BLaER1 treated with 17β-estradiol and CSF1 and Interleukin-3, amounts not matched to agents 10 nM and 100 nM (cell line): ENCODE data around the gene FAM151B.

Source experiments
- H3K27ac ChIP-seq, 11 experiments: shearing (Covaris generic); formaldehyde crosslinking; 2 replicates each; pipeline ENCODE4 v1.8.1; 2022
- H3K27me3 ChIP-seq, 11 experiments: shearing (Covaris generic); formaldehyde crosslinking; 2 replicates each; pipeline ENCODE4 v1.8.1; 2022
- H3K36me3 ChIP-seq, 11 experiments: shearing (Covaris generic); formaldehyde crosslinking; 2 replicates each; pipeline ENCODE4 v1.8.1; 2022
- H3K4me1 ChIP-seq, 10 experiments: shearing (Covaris generic); formaldehyde crosslinking; 2 replicates each; pipeline ENCODE4 v1.8.1; 2022
- H3K4me2 ChIP-seq, 11 experiments: shearing (Covaris generic); formaldehyde crosslinking; 2 replicates each; pipeline ENCODE4 v1.8.1; 2022
- H3K4me3 ChIP-seq, 10 experiments: shearing (Covaris generic); formaldehyde crosslinking; 2 replicates each; pipeline ENCODE4 v1.8.1; 2022
- H3K9ac ChIP-seq, 11 experiments: shearing (Covaris generic); formaldehyde crosslinking; 2 replicates each; pipeline ENCODE4 v1.8.1; 2022
- H3K9me3 ChIP-seq, 11 experiments: shearing (Covaris generic); formaldehyde crosslinking; replicated peaks in 1 of 11; 2 replicates each; pipeline ENCODE4 v1.8.1; 2022
- H4K20me1 ChIP-seq, 11 experiments: shearing (Covaris generic); formaldehyde crosslinking; 2 replicates each; pipeline ENCODE4 v1.8.1; 2022
- Cebpa-rat ChIP-seq, 11 experiments: shearing (Covaris generic); IDR thresholded peaks; 2 replicates each; pipeline ENCODE4 v1.8.1; 2022

The FAM151B gene

DNA sequence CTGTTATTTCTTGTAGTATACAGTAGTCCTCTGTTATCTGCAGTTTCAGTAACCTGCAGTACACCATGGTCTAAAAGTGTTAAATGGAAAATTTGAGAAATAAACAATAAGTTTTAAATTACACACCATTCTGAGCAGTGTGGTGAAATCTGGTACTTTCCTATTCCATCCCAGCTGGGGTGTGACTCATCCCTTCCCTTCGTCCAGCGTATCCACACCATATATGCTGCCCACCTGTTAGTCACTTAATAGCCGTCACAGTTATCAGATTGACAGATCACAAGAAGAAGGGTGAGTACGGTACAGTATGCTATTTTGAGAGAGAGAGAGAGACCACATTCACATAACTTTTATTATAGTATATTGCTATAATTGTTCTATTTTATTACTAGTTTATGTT lies 28.9 kb downstream of the FAM151B start:
- no peak overlapping the region for H3K4me3 ChIP-seq

DNA sequence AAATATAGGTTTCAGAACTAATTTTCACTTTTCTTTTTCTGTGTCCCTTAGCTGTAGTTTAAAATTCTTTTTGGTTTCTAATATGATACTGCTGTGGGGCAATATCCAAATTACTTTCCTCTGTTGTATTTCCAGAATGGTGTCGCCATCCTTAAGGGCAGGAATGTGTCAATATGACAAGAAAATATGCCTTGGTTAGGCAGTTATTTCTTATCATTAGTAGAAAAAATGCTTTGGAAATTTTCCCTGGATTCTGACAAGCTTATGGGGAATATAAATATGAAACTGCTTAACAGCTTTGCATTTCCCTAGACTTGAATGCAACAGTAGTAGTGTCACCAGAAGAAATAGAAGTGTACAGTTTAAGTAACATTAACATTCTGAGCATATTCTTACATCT lies 52.8 kb downstream of the FAM151B start:
- Histone ChIP-seq H3K4me1 (no peaks in the 10 kb centered on the region), H3K27ac (no peak overlapping the region), H3K27me3 (no peaks in the 10 kb centered on the region), H3K9ac (no peak overlapping the region), H3K9me3 (peaks cover 0 to 8% (median 0%) of the 10 kb centered on the region in 11 experiments; a peak in 5 of 22 replicates), H3K4me2 (no peak overlapping the region), H3K36me3 (no peaks in the 10 kb centered on the region), H4K20me1 (no peaks in the 10 kb centered on the region; a peak in 1 of 22 replicates), H3K4me3 (no peak overlapping the region)
- no peak for TF ChIP-seq Cebpa-rat (IDR thresholded peaks at IDR 0.05)

More for the DNA sequence above, 28.9 kb downstream of the FAM151B start:
- no peak overlapping the region for H3K9ac ChIP-seq
- H4K20me1 ChIP-seq: no peaks in the 10 kb centered on the region
- H3K4me2 ChIP-seq: no peak overlapping the region
- peaks cover 0 to 25% (median 0%) of the 10 kb centered on the region in 11 experiments; a peak in 3 of 22 replicates for H3K36me3 ChIP-seq
- TF ChIP-seq Cebpa-rat (IDR thresholded peaks at IDR 0.05): no peak
- H3K9me3 ChIP-seq: no peaks in the 10 kb centered on the region
- H3K27ac ChIP-seq: no peak overlapping the region
- no peaks in the 10 kb centered on the region for H3K4me1 ChIP-seq
- H3K27me3 ChIP-seq: no peaks in the 10 kb centered on the region

GRCh38 chr5:80541392-80541791 lies 53.5 kb downstream of the FAM151B start:
- Histone ChIP-seq H3K27me3 (no peaks in the 10 kb centered on the region), H3K27ac (no peak overlapping the region), H3K9me3 (peaks cover 0 to 8% (median 0%) of the 10 kb centered on the region in 11 experiments; a peak in 5 of 22 replicates), H3K36me3 (no peaks in the 10 kb centered on the region), H3K4me3 (no peak overlapping the region), H4K20me1 (no peaks in the 10 kb centered on the region; a peak in 1 of 22 replicates), H3K9ac (no peak overlapping the region), H3K4me1 (no peaks in the 10 kb centered on the region), H3K4me2 (no peak overlapping the region)
- no peak for TF ChIP-seq Cebpa-rat (IDR thresholded peaks at IDR 0.05)

GRCh38 chr5:80554646-80555045 lies 66.7 kb downstream of the FAM151B start:
- H3K9me3 ChIP-seq: peaks cover 0 to 17% (median 8%) of the 10 kb centered on the region in 11 experiments; a peak in 8 of 22 replicates
- no peak overlapping the region for H3K4me3 ChIP-seq
- no peak for TF ChIP-seq Cebpa-rat (IDR thresholded peaks at IDR 0.05)
- H3K36me3 ChIP-seq: no peaks in the 10 kb centered on the region
- H4K20me1 ChIP-seq: no peaks in the 10 kb centered on the region
- no peaks in the 10 kb centered on the region for H3K27me3 ChIP-seq
- H3K9ac ChIP-seq: no peak overlapping the region
- H3K27ac ChIP-seq: no peak overlapping the region
- peaks cover 0 to 7% (median 0%) of the 10 kb centered on the region in 10 experiments; a peak in 1 of 20 replicates for H3K4me1 ChIP-seq
- no peak overlapping the region for H3K4me2 ChIP-seq

DNA sequence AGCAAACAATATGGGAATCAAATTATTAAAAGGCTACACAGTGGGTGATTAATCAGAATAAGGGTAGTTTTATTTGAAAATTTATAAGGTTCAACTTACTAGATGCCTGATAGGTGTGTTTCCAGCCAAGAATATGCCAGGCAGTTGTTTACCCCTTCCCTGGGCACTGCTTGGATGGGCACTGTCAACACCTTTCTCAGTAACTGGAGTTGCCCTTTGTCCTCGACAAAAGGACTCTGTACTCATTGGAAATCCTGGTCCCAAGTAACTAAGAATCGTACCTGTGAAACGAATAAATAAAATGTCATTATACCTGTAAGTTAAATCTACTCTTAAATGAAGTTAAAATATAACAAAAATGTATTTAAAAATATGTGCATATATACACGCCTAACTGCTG lies 67.2 kb downstream of the FAM151B start:
- Histone ChIP-seq H3K9me3 (peaks cover 0 to 17% (median 8%) of the 10 kb centered on the region in 11 experiments; a peak in 8 of 22 replicates), H3K4me1 (peaks cover 0 to 7% (median 0%) of the 10 kb centered on the region in 10 experiments; a peak in 1 of 20 replicates), H4K20me1 (no peaks in the 10 kb centered on the region), H3K9ac (no peak overlapping the region), H3K27me3 (no peaks in the 10 kb centered on the region), H3K4me3 (no peak overlapping the region), H3K36me3 (no peaks in the 10 kb centered on the region), H3K4me2 (no peak overlapping the region), H3K27ac (no peak overlapping the region)
- TF ChIP-seq Cebpa-rat (IDR thresholded peaks at IDR 0.05): no peak

DNA sequence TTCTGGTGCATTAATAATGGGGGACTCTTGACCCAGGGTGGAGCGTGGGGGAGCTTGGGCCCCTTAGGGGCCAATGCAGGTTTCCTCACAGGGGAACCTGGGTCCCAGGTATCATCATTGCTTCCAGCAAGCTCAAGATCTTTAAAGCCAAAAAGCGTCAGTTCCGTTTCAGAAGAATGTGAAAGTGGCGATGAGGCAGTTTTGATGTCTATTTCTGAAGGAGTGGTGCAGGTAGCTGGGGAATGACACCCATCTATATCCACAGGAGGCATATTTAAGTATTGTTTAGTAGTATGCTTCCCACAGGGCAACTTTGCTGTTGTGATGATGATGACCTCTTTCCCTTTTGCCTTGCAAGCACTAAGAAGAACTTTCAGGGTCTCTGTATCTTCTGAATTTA lies 71.3 kb downstream of the FAM151B start:
- Histone ChIP-seq H3K4me2 (no peak overlapping the region), H3K9me3 (0 out of 22 replicates have a peak, but pooled peaks cover 0 to 4% (median 0%) of the 10 kb centered on the region in 11 experiments)

GRCh38 chr5:80565330-80565729 lies 77.4 kb downstream of the FAM151B start:
- Histone ChIP-seq H3K9me3 (peaks cover 14 to 17% (median 16%) of the 10 kb centered on the region in 11 experiments), H3K4me3 (no peak overlapping the region), H3K27me3 (peaks cover 29 to 44% (median 38%) of the 10 kb centered on the region in 11 experiments), H3K9ac (no peak overlapping the region), H3K4me1 (peaks cover 0 to 12% (median 9%) of the 10 kb centered on the region in 10 experiments; a peak in 11 of 20 replicates), H3K27ac (no peak overlapping the region), H4K20me1 (no peaks in the 10 kb centered on the region; a peak in 1 of 22 replicates), H3K4me2 (no peak overlapping the region), H3K36me3 (no peaks in the 10 kb centered on the region)
- no peak for TF ChIP-seq Cebpa-rat (IDR thresholded peaks at IDR 0.05)

More for the DNA sequence above, 71.3 kb downstream of the FAM151B start:
- H3K4me3 ChIP-seq: no peak overlapping the region
- H3K27me3 ChIP-seq: no peaks in the 10 kb centered on the region
- no peaks in the 10 kb centered on the region for H3K36me3 ChIP-seq
- H3K27ac ChIP-seq: no peak overlapping the region
- no peaks in the 10 kb centered on the region for H4K20me1 ChIP-seq
- H3K4me1 ChIP-seq: no peaks in the 10 kb centered on the region
- no peak for TF ChIP-seq Cebpa-rat (IDR thresholded peaks at IDR 0.05)
- no peak overlapping the region for H3K9ac ChIP-seq

GRCh38 chr5:80566711-80567259 lies 78.9 kb downstream of the FAM151B start:
- TF ChIP-seq Cebpa-rat (IDR thresholded peaks at IDR 0.05): no peak
- H4K20me1 ChIP-seq: no peaks in the 10 kb centered on the region; a peak in 1 of 22 replicates
- no peak overlapping the region for H3K9ac ChIP-seq
- no peak overlapping the region for H3K27ac ChIP-seq
- no peak overlapping the region for H3K4me3 ChIP-seq
- no peaks in the 10 kb centered on the region for H3K36me3 ChIP-seq
- peaks cover 44 to 59% (median 52%) of the 10 kb centered on the region in 11 experiments for H3K27me3 ChIP-seq
- peaks cover 0 to 12% (median 9%) of the 10 kb centered on the region in 10 experiments; a peak in 11 of 20 replicates for H3K4me1 ChIP-seq
- H3K9me3 ChIP-seq: peaks cover 18 to 31% (median 22%) of the 10 kb centered on the region in 11 experiments
- no peak overlapping the region for H3K4me2 ChIP-seq

DNA sequence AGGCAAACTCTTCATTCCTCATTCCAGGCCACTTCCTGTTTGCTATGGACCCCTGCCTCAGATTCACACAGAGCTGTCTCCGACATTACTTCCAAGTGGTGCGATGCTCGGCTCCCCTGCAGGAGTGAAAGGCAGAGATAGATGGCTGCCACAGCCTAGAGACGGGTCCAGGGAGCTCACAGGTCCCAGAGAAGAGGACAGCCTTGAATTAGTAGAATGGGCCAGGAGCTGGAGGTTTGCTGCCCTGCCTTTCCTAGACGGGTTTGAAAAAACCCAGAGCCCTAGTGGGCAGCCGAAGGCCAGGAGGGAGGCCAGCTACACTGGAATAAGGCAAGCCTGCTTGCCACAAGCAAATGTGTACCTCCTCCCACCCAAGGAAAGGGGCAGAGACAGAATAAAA lies 80.4 kb downstream of the FAM151B start:
- peaks cover 0 to 12% (median 9%) of the 10 kb centered on the region in 10 experiments; a peak in 11 of 20 replicates for H3K4me1 ChIP-seq
- H3K27me3 ChIP-seq: peaks cover 44 to 60% (median 55%) of the 10 kb centered on the region in 11 experiments
- no peaks in the 10 kb centered on the region; a peak in 1 of 22 replicates for H4K20me1 ChIP-seq
- H3K4me3 ChIP-seq: no peak overlapping the region
- no peak overlapping the region for H3K9ac ChIP-seq
- H3K4me2 ChIP-seq: no peak overlapping the region
- no peak for TF ChIP-seq Cebpa-rat (IDR thresholded peaks at IDR 0.05)
- H3K36me3 ChIP-seq: no peaks in the 10 kb centered on the region
- no peak overlapping the region for H3K27ac ChIP-seq
- peaks cover 18 to 32% (median 22%) of the 10 kb centered on the region in 11 experiments for H3K9me3 ChIP-seq
